GM23338 (cell line): ENCODE results near the gene NPHS1. TPM values are rescaled to one million over a fixed set of nuclear protein-coding genes. Genes with fewer than 3 reads are reported as not detected.

Experiments
- CTCF ChIP-seq, 2 experiments: fragments of 200-600 bp in 1 of 2; sonication (generic) in 1 of 2; conservative IDR thresholded peaks; 2 replicates each; pipeline versions ENCODE4 v1.5.1 to v1.6.1; 2016 to 2017; ENCODE audit warnings: antibody characterized with exemption in 2 of 2, low read depth in 2 of 2, mild to moderate bottlenecking in 2 of 2, moderate library complexity in 1 of 2
- ETS1 ChIP-seq: IDR thresholded peaks from 2 replicates; pipeline ENCODE4 v1.6.1; 2016; ENCODE audit warnings: antibody characterized with exemption
- EZH2 ChIP-seq: fragments of 200-600 bp; sonication (generic); IDR thresholded peaks from one replicate; pipeline ENCODE4 v1.8.0; 2017; ENCODE audit warnings: antibody characterized with exemption, mild to moderate bottlenecking, low read depth; ENCODE audit not compliant: unreplicated experiment
- EZH2phosphoT487 ChIP-seq: fragments of 200-600 bp; sonication (generic); IDR thresholded peaks from one replicate; pipeline ENCODE4 v1.8.1; 2018; ENCODE audit warnings: antibody characterized with exemption; ENCODE audit not compliant: unreplicated experiment
- JUNB ChIP-seq: IDR thresholded peaks from one replicate; pipeline ENCODE4 v1.6.1; 2016; ENCODE audit warnings: antibody characterized with exemption; ENCODE audit not compliant: unreplicated experiment
- POLR2AphosphoS5 ChIP-seq: IDR thresholded peaks from 2 replicates; pipeline ENCODE4 v1.6.1; 2016; ENCODE audit warnings: antibody characterized with exemption, low read depth
- ZNF114 ChIP-seq: fragments of 250-450 bp; sonication (Bioruptor Pico); IDR thresholded peaks from 2 replicates; pipeline ENCODE4 v1.5.0; 2020; ENCODE audit warnings: mild to moderate bottlenecking, moderate library complexity
- ZNF462 ChIP-seq: fragments of 250-450 bp; sonication (Bioruptor Pico); IDR thresholded peaks from 2 replicates; pipeline ENCODE4 v1.5.0; 2020; ENCODE audit warnings: mild to moderate bottlenecking, moderate library complexity
- polyA plus RNA-seq: library from polyadenylated mRNA; unstranded; fragments of >200 nt; fragmentation: Nextera tagmentation; extraction: Ambion mirVana; gene quantifications from 2 replicates; pipeline ENCODE4 v1.2.1, GENCODE V29; 2016
- total RNA-seq: library from RNA; depleted of rRNA; stranded (reverse); fragments of >200 nt; shearing (Covaris generic); gene quantifications from 2 replicates; pipeline ENCODE4 v1.2.3, GENCODE V29; 2014

Gene NPHS1
- total and polyA plus RNA-seq, 2 experiments from 2014 or later: 1.0 to 1.3 TPM

- TF ChIP-seq ZNF462 (CRISPR knock-in tag) (no peak), EZH2phosphoT487 (no peak), CTCF (conservative IDR thresholded peaks at IDR 0.05; ENCODE audit: low read depth in 2 of 2) (no peak), ZNF114 (no peak), JUNB (no peak), ETS1 (no peak), EZH2 (no peak), POLR2AphosphoS5 (no peak)
These were observed 16.0 kb upstream of the NPHS1 start, which contains the start of gene APLP1 (continued) for GRCh38 chr19:35868172-35868822.
